HG03196 (cell line): ENCODE data around the gene CNKSR3.

ENCODE experiments used
- ATAC-seq: cut with Tn5 transposase; IDR thresholded peaks from one replicate; pipeline ENCODE4 v1.9.1; 2021; ENCODE audit not compliant: unreplicated experiment

CNKSR3 gene

DNA sequence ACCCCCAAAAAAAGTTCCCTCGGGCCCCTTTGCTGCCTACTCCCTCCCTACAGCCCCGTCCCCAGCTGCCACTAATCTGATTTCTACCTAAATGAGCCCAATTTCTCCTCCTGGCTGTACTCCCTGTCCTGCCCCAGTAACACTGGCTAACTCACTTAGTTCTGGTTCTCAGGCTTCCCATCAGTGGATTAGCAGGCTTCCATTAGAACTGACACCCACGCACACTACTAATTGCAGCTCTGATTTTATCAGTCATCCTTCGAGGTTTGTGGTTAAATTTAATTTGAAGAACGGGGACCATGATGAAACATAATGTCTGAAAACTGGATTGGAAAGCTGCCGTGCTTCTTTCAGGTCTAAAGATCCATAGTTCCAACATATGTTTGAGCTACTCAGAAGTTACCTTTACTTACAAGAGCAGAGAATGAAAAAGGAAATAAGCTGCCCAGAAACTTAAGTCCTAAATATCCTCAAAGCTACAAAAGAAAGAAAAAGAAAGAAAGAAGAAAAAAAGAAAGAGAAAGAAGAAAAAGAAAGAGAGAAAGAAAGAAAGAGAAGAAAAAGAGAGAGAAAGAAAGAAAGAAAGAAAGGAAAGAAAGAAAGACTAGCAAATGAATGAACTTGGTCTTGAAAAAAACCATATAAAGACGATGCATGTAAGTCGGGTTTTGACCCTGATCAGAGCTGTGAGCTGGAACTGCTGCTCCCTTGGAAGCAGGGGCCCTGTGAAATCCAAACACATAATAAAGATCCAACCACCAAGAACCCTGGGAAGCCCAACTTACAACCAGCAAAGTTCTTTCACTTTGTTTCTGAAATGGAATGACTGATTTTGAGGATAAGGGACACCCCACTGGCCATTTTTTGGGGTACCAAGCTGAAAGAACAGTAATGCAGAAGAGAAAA lies 51.7 kb downstream of the CNKSR3 start:
- no peak for ATAC-seq

DNA sequence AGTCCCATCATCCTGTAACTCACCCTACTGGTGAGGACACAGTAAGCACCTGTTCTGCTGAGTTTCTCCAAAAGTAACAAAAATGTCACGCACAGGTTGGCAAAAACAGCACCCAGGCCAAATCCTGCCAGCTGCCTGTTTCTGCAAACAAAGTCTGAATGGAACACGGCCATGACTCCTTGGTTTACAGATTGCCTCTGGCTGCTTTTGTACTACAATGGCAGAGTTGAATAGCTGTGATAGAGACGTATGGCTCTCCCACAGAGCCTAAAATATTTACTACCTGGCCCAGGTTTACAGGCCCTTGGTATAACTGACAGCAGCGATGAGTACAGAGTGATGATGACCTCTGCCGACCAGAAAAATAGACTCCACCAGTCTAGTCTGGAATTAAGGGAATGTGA lies 52.6 kb downstream of the CNKSR3 start:
- ATAC-seq, result no peak

DNA sequence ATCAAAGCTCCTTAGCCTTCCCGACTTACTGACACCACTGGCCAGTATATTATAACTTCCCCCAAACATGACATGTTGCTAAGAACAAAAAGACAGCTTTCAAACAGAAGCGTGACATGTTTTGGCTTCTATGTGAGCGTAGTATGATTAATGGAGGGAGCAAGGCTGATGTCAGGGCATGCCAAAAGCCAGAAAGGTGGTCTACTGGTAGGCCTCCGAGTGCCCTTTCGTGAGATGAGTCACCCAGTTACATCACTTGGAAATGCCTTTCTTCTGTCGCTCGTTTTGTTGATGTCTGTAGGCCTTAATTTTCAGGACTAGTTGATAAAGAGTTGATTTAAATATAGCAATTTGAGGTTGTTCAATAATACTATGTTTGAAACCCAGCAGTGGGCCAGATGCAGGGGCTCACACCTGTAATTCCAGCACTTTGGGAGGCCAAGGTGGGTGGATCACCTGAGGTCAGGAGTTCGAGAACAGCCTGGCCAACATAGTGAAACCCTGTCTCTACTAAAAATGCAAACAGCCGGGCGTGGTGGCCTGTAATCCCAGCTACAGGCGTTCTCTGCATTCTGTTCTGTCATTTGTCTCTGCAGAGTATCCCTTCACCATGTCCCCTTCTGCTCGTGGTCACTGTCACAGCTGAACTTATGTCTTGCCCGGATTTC lies 53.3 kb downstream of the CNKSR3 start:
- no peak for ATAC-seq

DNA sequence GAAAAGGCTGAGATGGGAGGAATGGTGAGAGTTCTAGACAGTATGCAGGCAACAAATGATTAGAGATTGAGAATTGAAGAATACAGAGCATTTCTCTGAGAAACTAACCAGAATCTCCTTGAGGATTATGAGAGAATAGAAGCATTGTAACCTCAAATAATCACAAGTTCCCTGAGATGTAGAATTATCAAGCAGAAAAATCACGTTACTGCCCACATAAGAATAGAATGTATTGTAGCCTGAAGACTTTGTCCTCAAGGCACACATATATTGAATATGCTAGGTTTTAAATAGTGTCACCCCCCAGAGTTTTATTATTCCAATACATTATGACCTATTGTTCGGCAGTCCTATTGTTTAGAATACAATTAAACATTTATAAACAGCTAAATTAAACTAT lies 57.2 kb downstream of the CNKSR3 start:
- ATAC-seq, result no peak

DNA sequence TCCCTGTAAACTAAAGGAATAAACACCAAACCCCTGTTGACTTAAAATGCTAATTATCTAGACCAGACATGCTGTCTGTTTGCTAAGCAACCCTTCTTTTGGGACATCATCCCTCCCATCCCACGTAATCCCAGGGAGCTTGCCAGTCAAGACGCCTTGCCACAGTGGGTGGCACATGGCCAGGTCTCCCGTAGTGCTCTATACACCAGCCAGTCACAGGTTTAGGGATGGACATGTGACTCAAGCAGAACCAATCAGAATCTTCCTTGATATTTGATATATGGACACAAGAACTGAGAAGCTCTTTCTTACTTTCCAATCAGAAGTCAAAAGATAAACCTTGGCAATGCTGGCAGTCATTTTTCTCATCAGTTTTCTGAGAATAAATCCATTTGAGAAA lies 60.0 kb downstream of the CNKSR3 start:
- ATAC-seq, result no peak

- ATAC-seq, result no peak
These were observed 61.9 kb downstream of the CNKSR3 start for GRCh38 chr6:154448448-154449096.

DNA sequence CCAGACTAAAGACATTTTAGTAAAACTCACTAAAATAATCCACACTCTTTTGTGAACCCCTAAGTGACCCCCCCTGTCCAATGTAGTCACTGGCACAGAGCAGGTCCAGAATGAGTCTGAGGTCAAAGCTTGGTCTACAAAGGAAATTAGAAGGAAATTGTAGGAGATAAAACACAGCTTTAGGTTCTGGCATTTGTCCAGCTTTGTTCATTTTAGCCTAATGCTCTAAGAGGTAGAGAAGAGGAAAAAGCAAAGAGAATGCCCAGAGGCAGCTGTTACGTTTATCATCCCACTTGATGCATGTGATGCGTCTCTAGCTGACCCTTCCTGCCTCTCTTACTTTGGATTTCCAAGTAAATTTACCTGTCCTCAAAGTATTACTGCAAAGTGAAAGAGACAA lies 62.5 kb downstream of the CNKSR3 start:
- no peak for ATAC-seq

DNA sequence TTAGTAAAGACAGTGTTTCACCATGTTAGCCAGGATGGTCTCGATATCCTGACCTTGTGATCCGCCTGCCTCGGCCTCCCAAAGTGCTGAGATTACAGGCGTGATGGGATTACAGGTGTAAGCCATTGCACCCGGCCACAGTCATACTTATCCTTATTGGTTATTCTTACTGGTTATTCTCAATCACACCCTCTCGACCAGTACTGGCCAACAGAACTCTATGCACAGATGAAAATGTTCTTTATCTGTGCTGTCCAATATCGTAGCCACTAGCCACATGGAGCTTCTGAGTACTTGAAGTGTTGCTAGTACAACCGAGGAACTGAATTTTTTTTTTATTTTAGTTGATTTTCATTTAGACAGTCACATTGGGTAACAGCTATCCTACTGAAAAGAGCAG lies 63.5 kb downstream of the CNKSR3 start:
- no peak for ATAC-seq

GRCh38 chr6:154445417-154445816 lies 65.1 kb downstream of the CNKSR3 start:
- ATAC-seq, result no peak

- peak; percentile 7 for ATAC-seq
These were observed 68.5 kb downstream of the CNKSR3 start for GRCh38 chr6:154441995-154442310.

- no peak for ATAC-seq
These were observed 70.0 kb downstream of the CNKSR3 start for GRCh38 chr6:154440422-154441043.

DNA sequence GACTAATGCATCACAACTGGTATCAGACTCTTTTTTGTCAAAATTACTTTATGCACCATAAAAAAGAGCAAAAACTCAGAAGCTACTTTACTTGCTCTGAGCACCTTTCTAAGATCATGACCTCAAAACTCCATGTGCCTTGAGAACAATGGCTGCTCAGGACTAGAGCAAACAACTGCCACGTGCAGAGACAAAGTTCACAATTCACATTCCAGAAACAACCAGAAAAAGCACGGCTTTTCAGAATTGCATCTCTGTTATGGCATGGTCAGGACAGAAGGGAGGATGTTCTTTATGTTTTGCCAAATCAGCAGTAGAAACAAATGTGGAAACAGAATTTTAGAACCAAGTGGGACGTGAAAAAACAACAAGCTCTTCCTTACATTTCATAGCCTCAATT lies 70.5 kb downstream of the CNKSR3 start:
- no peak for ATAC-seq

DNA sequence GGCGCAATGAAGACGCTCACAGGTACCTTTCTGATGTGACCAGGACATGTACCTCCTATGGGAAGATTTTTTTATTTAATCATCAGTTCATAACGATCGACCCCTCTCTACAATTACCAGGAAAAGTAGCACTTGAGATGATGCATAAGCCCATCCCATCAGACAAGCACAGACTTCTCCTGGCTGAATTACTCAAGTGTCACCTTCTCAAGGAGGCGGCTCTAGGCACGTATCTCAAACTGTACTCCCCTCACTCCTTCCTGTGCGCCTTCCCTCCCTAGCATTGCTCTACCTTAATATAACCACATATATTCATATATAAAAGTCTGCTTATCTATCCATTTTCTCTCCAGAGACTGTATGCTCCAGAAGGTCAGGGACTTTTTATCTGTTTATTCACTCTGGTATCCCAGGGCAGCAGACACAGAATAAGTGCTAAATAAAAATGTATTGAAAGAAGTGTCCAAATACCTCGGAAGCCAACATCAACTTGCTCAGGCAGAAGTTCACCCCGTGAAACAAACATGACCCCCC lies 71.5 kb downstream of the CNKSR3 start:
- ATAC-seq, result no peak

GRCh38 chr6:154435400-154435945 lies 75.0 kb downstream of the CNKSR3 start:
- ATAC-seq, result no peak

GRCh38 chr6:154434662-154435061 lies 75.8 kb downstream of the CNKSR3 start:
- no peak for ATAC-seq

- no peak for ATAC-seq
These were observed 76.8 kb downstream of the CNKSR3 start for GRCh38 chr6:154433477-154434241.

GRCh38 chr6:154432533-154433476 lies 77.7 kb downstream of the CNKSR3 start:
- no peak for ATAC-seq

DNA sequence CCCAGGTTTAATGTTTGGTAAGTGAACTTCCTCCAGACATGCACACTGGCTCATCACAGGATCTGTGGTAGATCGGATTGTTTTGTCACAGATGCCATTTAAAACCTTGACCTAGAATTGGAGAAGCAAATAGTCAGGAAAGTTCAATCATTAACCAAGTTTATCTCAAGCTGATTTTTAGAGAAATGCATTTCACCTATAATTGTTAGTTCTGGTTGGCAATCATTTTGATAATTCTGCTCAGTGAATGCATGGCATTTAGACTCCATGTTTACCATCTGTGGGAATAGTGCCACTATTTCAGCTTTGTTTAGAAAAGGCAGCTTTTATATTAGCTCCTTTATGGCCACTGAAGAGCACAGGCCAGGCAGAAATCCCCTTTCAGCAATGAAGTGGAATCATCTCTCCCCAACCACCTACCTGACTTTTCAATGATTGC lies 80.0 kb downstream of the CNKSR3 start:
- ATAC-seq, result no peak

DNA sequence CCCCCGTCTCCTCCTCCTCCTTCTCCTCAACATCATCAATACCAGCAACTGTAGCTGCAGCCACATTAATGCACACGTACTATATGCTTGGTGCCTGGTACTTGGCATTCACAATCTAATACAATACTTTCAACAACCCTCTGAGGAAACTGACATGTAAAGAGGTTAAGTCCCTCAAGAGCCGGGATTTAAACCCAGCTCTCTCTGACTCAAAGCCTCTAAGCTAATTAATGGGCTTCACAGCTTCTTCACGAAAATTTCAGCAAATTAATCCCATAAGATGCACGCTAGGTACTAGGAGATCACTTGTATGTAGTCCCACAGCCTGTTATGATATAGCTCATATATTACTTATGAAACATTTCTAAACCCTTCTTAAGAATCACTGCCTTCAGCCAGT lies 80.8 kb downstream of the CNKSR3 start:
- no peak for ATAC-seq
